ENCODE results near the gene ACAP3. TPM values are rescaled to one million over a fixed set of nuclear protein-coding genes. Genes with fewer than 3 reads are reported as not detected.

ACAP3 gene
- total RNA-seq, 1 donor from 2014 or later: 26.1 TPM

DNA sequence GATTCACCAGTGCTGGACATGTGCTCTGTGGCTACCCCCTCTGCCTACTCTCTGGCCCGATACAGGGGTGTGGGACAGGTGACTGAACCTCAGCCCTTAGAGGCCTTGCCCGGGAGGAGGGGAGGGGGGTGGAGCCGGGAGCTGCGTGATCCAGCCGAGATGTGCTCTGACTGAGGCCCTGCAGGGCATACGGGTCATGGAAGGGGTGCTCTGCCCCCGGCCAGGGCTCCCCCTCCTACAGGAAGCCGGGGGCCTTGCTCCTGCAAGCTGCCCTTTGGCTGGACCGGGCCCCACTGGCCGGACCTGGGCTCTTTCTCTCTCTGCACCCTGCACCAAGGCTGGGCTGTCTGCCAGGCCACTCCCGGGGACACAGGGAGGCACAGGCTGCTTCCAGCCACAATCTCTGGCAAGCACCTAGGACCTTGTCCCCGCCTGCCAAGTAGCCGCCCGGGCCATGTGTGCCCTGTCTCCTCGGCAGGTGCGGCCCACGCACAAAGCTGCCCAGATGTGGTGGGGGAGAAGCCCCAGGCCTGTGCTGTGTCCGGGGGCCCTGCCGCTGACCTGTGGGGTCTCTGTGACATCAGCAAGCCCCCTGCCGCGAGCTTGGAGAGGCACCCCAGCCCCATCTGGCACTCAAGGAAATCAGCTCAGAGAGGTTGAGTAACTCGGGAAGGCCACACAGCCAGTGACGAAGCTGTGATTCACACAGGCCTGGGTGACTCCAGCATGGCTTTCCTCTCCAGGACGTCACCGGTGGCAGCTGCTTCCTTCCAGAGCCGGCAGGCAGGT lies 26.0 kb downstream of the ACAP3 start:
- no peak overlapping the region for H3K27ac Mint-ChIP-seq
- POLR2A ChIA-PET: no interaction called here
- no peak overlapping the region for H3K4me3 Mint-ChIP-seq
- intact Hi-C loops (cut with micrococcal nuclease): no loop called here
- no peaks in the 10 kb centered on the region for H3K27me3 Mint-ChIP-seq
- no peaks in the 10 kb centered on the region for H3K9me3 Mint-ChIP-seq
- CTCF ChIA-PET: no interaction called here
- ATAC-seq (ENCODE audit: low read depth) (no peak), DNase-seq (no peak)
- TF ChIP-seq, protein P1, sequence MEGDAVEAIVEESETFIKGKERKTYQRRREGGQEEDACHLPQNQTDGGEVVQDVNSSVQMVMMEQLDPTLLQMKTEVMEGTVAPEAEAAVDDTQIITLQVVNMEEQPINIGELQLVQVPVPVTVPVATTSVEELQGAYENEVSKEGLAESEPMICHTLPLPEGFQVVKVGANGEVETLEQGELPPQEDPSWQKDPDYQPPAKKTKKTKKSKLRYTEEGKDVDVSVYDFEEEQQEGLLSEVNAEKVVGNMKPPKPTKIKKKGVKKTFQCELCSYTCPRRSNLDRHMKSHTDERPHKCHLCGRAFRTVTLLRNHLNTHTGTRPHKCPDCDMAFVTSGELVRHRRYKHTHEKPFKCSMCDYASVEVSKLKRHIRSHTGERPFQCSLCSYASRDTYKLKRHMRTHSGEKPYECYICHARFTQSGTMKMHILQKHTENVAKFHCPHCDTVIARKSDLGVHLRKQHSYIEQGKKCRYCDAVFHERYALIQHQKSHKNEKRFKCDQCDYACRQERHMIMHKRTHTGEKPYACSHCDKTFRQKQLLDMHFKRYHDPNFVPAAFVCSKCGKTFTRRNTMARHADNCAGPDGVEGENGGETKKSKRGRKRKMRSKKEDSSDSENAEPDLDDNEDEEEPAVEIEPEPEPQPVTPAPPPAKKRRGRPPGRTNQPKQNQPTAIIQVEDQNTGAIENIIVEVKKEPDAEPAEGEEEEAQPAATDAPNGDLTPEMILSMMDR (IDR thresholded peaks at IDR 0.05): no peak
- peaks cover 4% of the 10 kb centered on the region for H3K4me1 Mint-ChIP-seq
- no peaks in the 10 kb centered on the region for H3K36me3 Mint-ChIP-seq (ENCODE audit: low read depth)

DNA sequence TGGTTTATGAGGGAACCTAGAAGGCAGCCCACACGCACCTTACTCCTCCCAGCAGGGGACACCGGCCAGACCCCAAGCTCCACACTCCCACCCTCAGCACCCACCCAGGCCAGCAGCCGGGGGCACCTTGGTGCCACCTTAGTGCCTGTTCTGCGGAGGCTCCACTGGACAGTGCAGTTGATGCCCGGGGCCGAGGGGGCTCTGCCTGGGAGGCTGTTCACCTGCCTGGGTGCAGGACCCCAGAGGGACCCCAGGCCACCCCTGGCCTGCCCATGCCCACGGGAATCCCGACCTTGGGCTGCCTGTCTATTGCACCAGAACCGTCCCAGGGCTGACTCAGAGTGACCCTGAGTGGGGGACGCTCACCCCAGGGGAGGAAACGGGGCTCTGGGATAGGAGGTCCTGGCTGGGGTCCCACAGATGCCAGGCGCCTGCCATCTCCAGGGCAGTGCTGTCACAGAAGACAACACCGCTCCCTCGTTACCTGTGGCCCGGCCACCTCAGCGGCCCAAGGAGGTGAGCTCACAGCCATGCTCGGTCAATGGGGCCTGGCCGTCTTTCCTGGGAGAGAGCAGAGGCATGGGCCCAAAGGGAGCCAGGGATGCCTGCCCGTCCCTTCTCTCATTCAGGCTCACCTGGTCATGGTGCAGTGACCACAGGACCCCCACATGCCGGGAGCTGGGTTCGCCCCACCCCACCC lies 26.8 kb downstream of the ACAP3 start:
- no peaks in the 10 kb centered on the region for H3K9me3 Mint-ChIP-seq
- H3K36me3 Mint-ChIP-seq (ENCODE audit: low read depth): no peaks in the 10 kb centered on the region
- POLR2A ChIA-PET: no interaction called here
- TF ChIP-seq, protein P1 (IDR thresholded peaks at IDR 0.05): no peak
- ATAC-seq (ENCODE audit: low read depth) (no peak), DNase-seq (no peak)
- H3K27ac Mint-ChIP-seq: no peak overlapping the region
- CTCF ChIA-PET: no interaction called here
- H3K27me3 Mint-ChIP-seq: no peaks in the 10 kb centered on the region
- H3K4me3 Mint-ChIP-seq: no peak overlapping the region
- peaks cover 4% of the 10 kb centered on the region for H3K4me1 Mint-ChIP-seq
- intact Hi-C loops (cut with micrococcal nuclease): no loop called here

DNA sequence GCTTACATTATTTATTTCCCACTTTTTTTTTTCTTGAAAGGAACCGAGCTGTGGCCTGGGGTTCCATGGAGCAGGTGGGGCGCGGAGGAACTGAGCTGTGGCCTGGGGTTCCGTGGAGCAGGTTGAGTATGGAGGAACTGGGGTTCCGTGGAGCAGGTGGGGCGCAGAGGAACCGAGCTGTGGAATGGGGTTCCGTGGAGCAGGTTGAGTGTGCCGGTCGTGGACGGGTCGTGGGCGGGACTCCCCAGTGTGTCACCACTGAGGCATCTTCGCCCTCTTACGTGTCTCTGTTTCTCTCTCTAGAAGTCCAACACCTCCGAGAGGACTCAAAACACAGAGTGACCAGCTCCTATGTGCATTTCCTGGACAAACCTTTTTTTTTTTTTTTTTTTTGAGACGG lies 28.7 kb downstream of the ACAP3 start:
- Mint-ChIP-seq H3K9me3 (no peaks in the 10 kb centered on the region), H3K36me3 (ENCODE audit: low read depth) (no peaks in the 10 kb centered on the region), H3K4me1 (peaks cover 7% of the 10 kb centered on the region), H3K27ac (no peak overlapping the region), H3K4me3 (no peak overlapping the region), H3K27me3 (no peaks in the 10 kb centered on the region)
- ChIA-PET CTCF (interaction anchor here (1.0 kb wide), 1 partner anchor 157 kb away, joined by 3 read pairs; no protein-coding TSS in a partner anchor), POLR2A (interaction anchor here (0.6 to 0.7 kb wide), 2 partner anchors 92 to 149 kb away, joined by 4 read pairs; no protein-coding TSS in a partner anchor)
- TF ChIP-seq, protein P1 (IDR thresholded peaks at IDR 0.05): no peak
- DNase-seq (no peak), ATAC-seq (ENCODE audit: low read depth) (no peak)
- intact Hi-C loops (cut with micrococcal nuclease): no loop called here

DNA sequence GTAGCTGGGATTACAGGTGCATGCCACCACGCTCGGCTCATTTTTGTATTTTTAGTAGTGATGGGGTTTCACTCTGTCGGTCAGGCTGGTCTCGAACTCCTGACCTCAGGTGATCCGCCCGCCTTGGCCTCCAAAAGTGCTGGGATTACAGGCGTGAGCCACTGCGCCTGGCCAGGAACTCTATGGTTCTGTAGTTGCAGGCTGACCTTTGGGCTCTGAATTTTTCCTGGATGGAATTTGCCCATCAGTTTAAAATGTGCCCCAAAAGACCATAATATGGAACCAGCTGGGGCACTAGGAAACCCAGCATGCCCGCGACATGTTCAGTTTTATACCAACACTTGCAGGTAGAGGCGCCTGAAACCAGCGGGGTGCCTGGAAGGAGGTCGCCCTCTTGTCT lies 29.1 kb downstream of the ACAP3 start:
- no peaks in the 10 kb centered on the region for H3K27me3 Mint-ChIP-seq
- H3K9me3 Mint-ChIP-seq: no peaks in the 10 kb centered on the region
- intact Hi-C loops (cut with micrococcal nuclease): no loop called here
- H3K36me3 Mint-ChIP-seq (ENCODE audit: low read depth): no peaks in the 10 kb centered on the region
- TF ChIP-seq, protein P1 (IDR thresholded peaks at IDR 0.05): no peak
- ChIA-PET POLR2A (interaction anchor here (0.6 to 0.7 kb wide), 2 partner anchors 92 to 148 kb away, joined by 4 read pairs; no protein-coding TSS in a partner anchor), CTCF (interaction anchor here (1.2 kb wide), 2 partner anchors 11 to 13 kb away, joined by 3 read pairs; no protein-coding TSS in a partner anchor)
- DNase-seq (no peak), ATAC-seq (ENCODE audit: low read depth) (no peak)
- H3K4me3 Mint-ChIP-seq: no peak overlapping the region
- H3K4me1 Mint-ChIP-seq: peaks cover 4% of the 10 kb centered on the region
- H3K27ac Mint-ChIP-seq: no peak overlapping the region

DNA sequence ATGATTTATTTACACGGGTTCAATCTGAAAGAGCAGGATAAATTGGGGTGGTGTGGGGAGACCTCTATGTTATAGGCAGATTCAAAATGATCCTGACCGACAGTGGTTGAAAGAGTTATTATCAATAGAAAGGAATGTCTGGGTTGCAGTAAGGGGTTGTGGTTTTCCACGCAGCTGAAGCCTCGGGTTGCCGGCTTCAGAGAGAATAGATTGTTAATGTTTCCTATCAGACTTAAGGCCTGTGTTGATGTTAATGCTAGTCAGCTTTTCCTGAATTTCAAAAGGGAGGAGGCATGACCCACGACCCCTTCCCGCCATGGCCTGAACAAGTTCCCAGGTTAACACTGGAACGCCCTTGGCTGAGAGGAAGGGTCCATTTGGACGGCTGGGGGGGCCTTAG lies 31.9 kb downstream of the ACAP3 start:
- Mint-ChIP-seq H3K27ac (no peak overlapping the region), H3K36me3 (ENCODE audit: low read depth) (peaks cover 5% of the 10 kb centered on the region), H3K4me3 (peak overlapping the region; percentile 28), H3K4me1 (peaks cover 25% of the 10 kb centered on the region), H3K9me3 (no peaks in the 10 kb centered on the region), H3K27me3 (no peaks in the 10 kb centered on the region)
- ChIA-PET POLR2A (no interaction called here), CTCF (interaction anchor here (1.2 kb wide), 1 partner anchor 155 kb away, joined by 6 read pairs; no protein-coding TSS in a partner anchor)
- intact Hi-C loops (cut with micrococcal nuclease): no loop called here
- TF ChIP-seq, protein P1 (IDR thresholded peaks at IDR 0.05): no peak
- ATAC-seq (ENCODE audit: low read depth) (no peak), DNase-seq (no peak)

Data from activated B cell treated with CpG ODN at 0.5 μM for 24 hours (primary cell).